ENCODE data around the gene BRD1.
"Not testable (repeated sequence)": the region's sequence is repeated elsewhere in the genome, so short reads cannot be mapped to it uniquely, and the experiment has no call there.

The BRD1 gene

GRCh38 chr22:49825944-49826602 is 1.6 kb downstream of the BRD1 start:
- DNase-seq = no peak

- DNase-seq = no peak
Measured at GRCh38 chr22:49825436-49825835, 2.2 kb downstream of the BRD1 start.

- DNase-seq = no peak
Measured at GRCh38 chr22:49824936-49825335, 2.7 kb downstream of the BRD1 start.

GRCh38 chr22:49824185-49824925 is 3.3 kb downstream of the BRD1 start:
- DNase-seq = no peak

- DNase-seq = no peak
Measured at GRCh38 chr22:49823289-49824045, 4.2 kb downstream of the BRD1 start.

- DNase-seq = not testable (repeated sequence)
Measured at GRCh38 chr22:49821741-49822140, 5.9 kb downstream of the BRD1 start.

GRCh38 chr22:49820984-49821383 is 6.7 kb downstream of the BRD1 start:
- no peak for DNase-seq

- no peak for DNase-seq
Measured at GRCh38 chr22:49817359-49817758, 10.3 kb downstream of the BRD1 start.

GRCh38 chr22:49815641-49816091 is 12.0 kb downstream of the BRD1 start:
- DNase-seq = no peak

- DNase-seq = no peak
Measured at GRCh38 chr22:49814856-49815255, 12.8 kb downstream of the BRD1 start.

- DNase-seq = no peak
Measured at GRCh38 chr22:49814164-49814686, 13.4 kb downstream of the BRD1 start.

GRCh38 chr22:49812838-49813237 is 14.8 kb downstream of the BRD1 start:
- no peak for DNase-seq

GRCh38 chr22:49811020-49811791 is 16.5 kb downstream of the BRD1 start:
- DNase-seq = no peak

GRCh38 chr22:49810363-49811019 is 17.2 kb downstream of the BRD1 start:
- no peak for DNase-seq

- no peak for DNase-seq
Measured at GRCh38 chr22:49807780-49808708, 19.6 kb downstream of the BRD1 start.

GRCh38 chr22:49807129-49807528 is 20.5 kb downstream of the BRD1 start:
- DNase-seq = no peak

- DNase-seq = no peak
Measured at GRCh38 chr22:49803737-49804375, 23.8 kb downstream of the BRD1 start.

GRCh38 chr22:49803134-49803533 is 24.5 kb downstream of the BRD1 start:
- DNase-seq = no peak

- DNase-seq = no peak
Measured at GRCh38 chr22:49801391-49802060, 26.1 kb downstream of the BRD1 start.
